NCI-H1417 (cell line): Measurements from ENCODE around the gene SPOCK1.

ENCODE experiments used
- DNase-seq, 3 experiments: peaks; one replicate each; lab custom pipeline; 2025; lab: John Stamatoyannopoulos, UW

Gene SPOCK1

GRCh38 chr5:137361280-137361679 lies 137.8 kb downstream of the SPOCK1 start:
- no peak for DNase-seq

- DNase-seq: no peak
Measured at GRCh38 chr5:137360607-137361006, 138.5 kb downstream of the SPOCK1 start.

- DNase-seq: no peak
Measured at GRCh38 chr5:137359941-137360340, 139.2 kb downstream of the SPOCK1 start.

GRCh38 chr5:137357436-137357835 lies 141.7 kb downstream of the SPOCK1 start:
- no peak for DNase-seq

GRCh38 chr5:137356127-137356526 lies 143.0 kb downstream of the SPOCK1 start:
- DNase-seq: no peak

- DNase-seq: no peak
Measured at GRCh38 chr5:137355708-137356107, 143.4 kb downstream of the SPOCK1 start.

- DNase-seq: no peak
Measured at GRCh38 chr5:137352095-137352494, 147.0 kb downstream of the SPOCK1 start.

- no peak for DNase-seq
Measured at GRCh38 chr5:137350791-137351190, 148.3 kb downstream of the SPOCK1 start.

- DNase-seq: no peak
Measured at GRCh38 chr5:137348759-137349158, 150.4 kb downstream of the SPOCK1 start.

GRCh38 chr5:137347865-137348264 lies 151.3 kb downstream of the SPOCK1 start:
- DNase-seq: no peak

- no peak for DNase-seq
Measured at GRCh38 chr5:137346281-137346680, 152.8 kb downstream of the SPOCK1 start.

GRCh38 chr5:137345396-137345795 lies 153.7 kb downstream of the SPOCK1 start:
- no peak for DNase-seq

GRCh38 chr5:137344723-137345322 lies 154.3 kb downstream of the SPOCK1 start:
- peak; percentile 4 to 87 (median 48) for DNase-seq

- DNase-seq: no peak
Measured at GRCh38 chr5:137344021-137344420, 155.1 kb downstream of the SPOCK1 start.

- DNase-seq: no peak
Measured at GRCh38 chr5:137342764-137343163, 156.4 kb downstream of the SPOCK1 start.

- DNase-seq: no peak
Measured at GRCh38 chr5:137341831-137342230, 157.3 kb downstream of the SPOCK1 start.

- no peak for DNase-seq
Measured at GRCh38 chr5:137340881-137341280, 158.2 kb downstream of the SPOCK1 start.

- no peak for DNase-seq
Measured at GRCh38 chr5:137336565-137337120, 162.5 kb downstream of the SPOCK1 start.

- DNase-seq: no peak
Measured at GRCh38 chr5:137336161-137336560, 163.0 kb downstream of the SPOCK1 start.

GRCh38 chr5:137335493-137335892 lies 163.6 kb downstream of the SPOCK1 start:
- DNase-seq: peak in 1 of 3 experiments; percentile 52

GRCh38 chr5:137333928-137334327 lies 165.2 kb downstream of the SPOCK1 start:
- no peak for DNase-seq

GRCh38 chr5:137333475-137333874 lies 165.7 kb downstream of the SPOCK1 start:
- no peak for DNase-seq

- DNase-seq: no peak
Measured at GRCh38 chr5:137332296-137332695, 166.8 kb downstream of the SPOCK1 start.
